NCI-H2171 (cell line): Measurements from ENCODE around the gene CMYA5.
"Not testable (repeated sequence)": the region's sequence is repeated elsewhere in the genome, so short reads cannot be mapped to it uniquely, and the experiment has no call there.

Source experiments
- DNase-seq: peaks from one replicate; lab custom pipeline; 2025; lab: John Stamatoyannopoulos, UW

Gene CMYA5

GRCh38 chr5:79702606-79703380, 13.2 kb downstream of the CMYA5 start:
- DNase-seq: no peak

DNA sequence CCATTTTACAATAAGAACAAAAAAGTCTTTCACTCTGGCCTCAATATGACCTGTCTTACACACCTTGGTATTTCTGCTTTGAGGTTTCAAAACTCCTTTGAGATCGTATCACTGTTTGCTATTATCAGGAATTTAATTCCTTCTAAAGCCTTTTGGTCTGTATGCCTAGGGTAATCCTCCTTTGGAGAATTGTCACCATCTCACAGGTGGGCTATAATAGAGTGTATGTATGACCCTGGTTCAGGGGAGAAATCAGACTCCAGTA, 13.7 kb downstream of the CMYA5 start:
- no peak for DNase-seq

GRCh38 chr5:79704553-79704952, 14.9 kb downstream of the CMYA5 start:
- no peak for DNase-seq

DNA sequence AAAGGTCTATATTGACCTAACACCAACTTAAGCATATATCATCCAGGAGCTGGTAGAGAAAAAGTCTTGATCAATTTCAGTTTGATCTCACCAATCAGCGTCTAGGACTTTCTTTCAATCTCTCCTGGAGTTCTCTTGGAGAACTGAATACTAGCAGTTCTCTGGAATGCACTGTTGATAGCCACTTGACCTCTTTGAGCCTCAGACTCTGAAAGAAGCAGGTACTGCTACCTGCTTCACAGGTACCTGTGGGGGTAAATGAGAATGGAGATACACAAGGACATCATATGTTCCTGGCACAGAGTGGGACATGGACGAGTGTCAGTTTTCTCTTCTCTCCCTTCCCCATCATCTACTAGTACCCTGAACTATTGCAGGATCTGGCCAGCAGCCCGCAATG, 16.0 kb downstream of the CMYA5 start:
- DNase-seq: no peak

DNA sequence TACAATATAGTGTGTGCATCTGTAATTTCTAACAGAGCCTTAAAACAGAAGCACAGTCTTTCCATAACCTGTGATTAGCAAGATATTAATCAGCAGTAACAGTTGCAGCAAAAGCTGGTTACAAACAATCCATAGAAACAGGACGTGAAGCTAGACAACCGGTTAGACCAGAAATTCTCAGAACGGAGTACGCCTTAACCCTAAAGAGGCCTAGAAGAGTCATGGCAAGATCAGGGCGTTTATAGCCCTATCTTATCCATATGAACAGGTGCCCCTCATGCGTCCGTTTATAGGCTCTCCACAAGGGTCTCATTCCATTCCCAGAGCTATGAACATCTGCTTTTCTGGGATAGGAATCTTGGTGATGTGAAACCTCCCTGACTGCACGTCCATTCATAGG, 16.7 kb downstream of the CMYA5 start:
- not testable (repeated sequence) for DNase-seq

- DNase-seq: no peak
These were observed 17.9 kb downstream of the CMYA5 start for GRCh38 chr5:79707535-79707934.

DNA sequence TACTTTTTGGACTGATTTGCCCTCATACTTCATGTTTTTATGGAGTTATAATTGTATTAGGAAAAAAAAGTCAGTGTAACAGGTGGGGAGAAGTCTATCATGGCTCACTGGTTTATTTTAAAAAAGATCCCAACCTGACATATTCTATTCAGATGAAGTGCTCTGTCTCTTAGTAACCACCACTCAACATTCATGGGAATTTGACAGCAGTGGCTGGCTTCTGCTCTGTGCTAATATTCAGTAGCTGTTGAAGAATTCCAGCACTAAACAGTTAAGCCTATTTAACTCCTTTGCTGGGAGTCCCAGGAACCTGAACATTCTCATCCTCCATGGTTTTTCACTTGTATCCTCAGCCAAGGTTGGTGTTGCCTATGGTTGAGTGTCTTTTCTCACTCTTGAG, 23.1 kb downstream of the CMYA5 start:
- no peak for DNase-seq

- DNase-seq: no peak
These were observed 24.1 kb downstream of the CMYA5 start for GRCh38 chr5:79713727-79714126.

GRCh38 chr5:79716839-79717238, 27.2 kb downstream of the CMYA5 start:
- no peak for DNase-seq

GRCh38 chr5:79720096-79720495, 30.5 kb downstream of the CMYA5 start:
- no peak for DNase-seq

DNA sequence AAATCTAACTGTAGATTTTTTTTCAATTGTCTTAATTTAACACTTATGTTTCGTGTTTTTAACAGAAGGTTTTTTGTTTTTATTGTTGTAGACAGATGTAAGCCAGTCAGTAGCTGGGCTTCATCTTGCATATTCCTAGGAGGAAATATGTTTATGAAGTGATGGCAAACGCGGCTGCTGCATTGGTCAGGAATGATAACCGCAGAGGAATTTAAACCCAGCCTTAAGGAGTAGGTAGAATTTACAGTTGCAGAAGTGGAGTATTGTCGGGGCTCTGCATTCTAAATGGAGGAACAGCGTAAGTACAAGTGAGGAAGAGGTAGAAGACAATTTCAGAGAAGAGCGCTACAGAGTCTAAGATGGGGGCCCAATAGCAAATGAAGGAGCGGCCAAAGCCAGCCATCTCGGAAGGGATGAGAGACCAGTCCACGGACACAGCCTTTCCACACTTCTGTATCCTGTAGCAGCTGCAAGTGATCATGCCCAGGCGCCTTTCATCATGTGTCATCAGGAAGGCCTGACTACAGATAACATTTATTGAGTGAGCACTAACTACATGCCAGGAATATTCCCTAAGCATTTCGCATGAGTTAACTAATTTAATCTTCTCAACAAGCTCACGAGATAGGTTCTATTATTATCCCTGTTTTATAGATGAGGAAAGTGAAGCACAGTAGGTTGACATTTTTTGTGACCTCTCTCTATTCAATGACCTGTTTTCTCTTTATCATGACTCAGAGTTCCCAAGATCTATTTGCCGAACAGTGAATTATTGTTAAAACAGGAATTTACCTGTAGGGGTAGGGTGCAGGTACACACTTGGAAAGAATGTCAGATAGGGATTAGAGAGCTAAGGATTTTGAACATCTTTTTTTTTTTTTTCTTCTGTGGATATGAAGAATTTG, 38.1 kb downstream of the CMYA5 start:
- DNase-seq: no peak

DNA sequence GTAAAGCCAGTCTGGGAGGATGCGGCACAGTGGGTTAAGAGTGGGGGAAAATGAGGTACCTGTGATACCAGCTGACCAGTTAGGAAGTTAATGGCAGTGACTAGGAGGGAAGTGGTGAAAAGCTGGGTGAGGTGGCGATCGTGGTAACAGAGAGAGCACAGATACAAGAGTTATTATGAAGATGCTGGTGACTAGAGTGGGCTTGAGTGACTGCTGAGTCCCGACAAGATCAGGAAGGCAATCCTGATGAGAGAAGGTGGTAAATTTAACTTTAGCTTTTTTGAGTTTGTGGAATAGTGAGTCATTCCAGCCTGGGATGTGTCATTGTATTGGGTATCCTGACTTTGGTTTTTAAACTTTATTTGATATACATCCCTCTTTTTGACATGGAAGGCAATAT, 38.8 kb downstream of the CMYA5 start:
- no peak for DNase-seq

- DNase-seq: no peak
These were observed 40.0 kb downstream of the CMYA5 start for GRCh38 chr5:79729679-79730078.

DNA sequence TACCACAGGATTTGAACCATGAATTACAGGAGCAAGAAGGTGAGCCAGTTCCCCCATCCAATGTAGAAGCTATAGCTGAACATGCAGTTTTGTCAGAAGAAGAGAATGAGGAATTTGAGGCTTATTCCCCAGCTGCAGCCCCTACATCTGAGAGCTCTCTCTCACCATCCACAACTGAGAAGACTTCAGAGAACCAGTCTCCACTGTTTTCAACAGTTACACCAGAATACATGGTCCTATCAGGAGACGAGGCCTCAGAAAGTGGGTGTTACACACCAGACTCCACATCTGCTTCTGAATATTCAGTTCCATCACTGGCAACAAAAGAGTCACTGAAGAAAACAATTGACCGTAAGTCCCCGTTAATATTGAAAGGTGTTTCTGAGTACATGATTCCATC, 40.9 kb downstream of the CMYA5 start:
- DNase-seq: no peak

DNA sequence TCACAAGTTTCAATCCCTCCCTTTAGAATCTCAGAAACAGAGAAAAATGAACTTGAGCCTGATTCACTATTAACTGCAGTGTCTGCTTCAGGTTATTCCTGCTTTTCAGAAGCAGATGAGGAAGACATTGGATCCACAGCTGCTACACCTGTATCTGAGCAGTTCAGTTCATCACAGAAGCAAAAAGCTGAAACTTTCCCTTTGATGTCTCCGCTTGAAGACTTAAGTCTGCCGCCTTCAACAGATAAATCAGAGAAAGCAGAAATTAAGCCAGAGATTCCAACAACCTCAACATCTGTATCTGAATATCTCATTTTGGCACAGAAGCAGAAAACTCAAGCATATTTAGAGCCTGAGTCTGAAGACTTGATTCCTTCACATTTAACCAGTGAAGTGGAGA, 42.1 kb downstream of the CMYA5 start:
- DNase-seq: no peak

DNA sequence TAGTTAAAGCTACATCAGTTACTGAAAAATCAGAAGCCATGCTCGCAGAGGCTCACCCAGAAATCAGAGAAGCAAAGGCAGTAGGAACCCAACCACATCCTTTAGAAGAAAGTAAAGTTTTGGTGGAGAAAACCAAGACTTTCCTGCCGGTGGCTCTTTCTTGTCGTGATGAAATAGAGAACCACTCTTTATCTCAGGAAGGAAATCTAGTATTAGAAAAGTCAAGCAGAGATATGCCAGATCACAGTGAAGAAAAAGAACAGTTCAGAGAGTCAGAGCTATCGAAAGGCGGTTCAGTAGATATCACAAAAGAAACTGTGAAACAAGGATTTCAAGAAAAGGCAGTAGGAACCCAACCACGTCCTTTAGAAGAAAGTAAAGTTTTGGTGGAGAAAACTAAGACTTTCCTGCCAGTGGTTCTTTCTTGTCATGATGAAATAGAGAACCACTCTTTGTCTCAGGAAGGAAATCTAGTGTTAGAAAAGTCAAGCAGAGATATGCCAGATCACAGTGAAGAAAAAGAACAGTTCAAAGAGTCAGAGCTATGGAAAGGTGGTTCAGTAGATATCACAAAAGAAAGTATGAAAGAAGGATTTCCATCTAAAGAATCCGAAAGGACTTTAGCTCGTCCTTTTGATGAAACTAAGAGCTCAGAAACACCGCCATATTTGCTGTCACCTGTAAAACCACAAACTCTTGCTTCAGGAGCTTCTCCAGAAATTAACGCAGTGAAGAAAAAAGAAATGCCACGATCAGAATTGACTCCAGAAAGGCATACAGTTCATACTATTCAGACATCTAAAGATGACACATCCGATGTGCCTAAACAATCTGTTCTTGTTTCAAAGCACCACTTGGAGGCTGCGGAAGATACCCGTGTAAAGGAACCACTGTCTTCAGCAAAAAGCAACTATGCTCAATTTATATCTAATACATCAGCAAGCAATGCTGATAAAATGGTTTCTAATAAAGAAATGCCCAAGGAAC, 47.2 kb downstream of the CMYA5 start:
- no peak for DNase-seq

DNA sequence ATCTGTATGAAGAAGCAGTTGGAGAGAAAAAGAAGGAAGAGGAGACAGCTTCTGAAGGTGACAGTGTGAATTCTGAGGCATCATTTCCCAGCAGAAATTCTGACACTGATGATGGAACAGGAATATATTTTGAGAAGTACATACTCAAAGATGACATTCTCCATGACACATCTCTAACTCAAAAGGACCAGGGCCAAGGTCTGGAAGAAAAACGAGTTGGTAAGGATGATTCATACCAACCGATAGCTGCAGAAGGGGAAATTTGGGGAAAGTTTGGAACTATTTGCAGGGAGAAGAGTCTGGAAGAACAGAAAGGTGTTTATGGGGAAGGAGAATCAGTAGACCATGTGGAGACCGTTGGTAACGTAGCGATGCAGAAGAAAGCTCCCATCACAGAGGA, 48.7 kb downstream of the CMYA5 start:
- no peak for DNase-seq

- DNase-seq: no peak
These were observed 53.0 kb downstream of the CMYA5 start for GRCh38 chr5:79742549-79743136.

GRCh38 chr5:79743846-79744605, 54.4 kb downstream of the CMYA5 start:
- no peak for DNase-seq

DNA sequence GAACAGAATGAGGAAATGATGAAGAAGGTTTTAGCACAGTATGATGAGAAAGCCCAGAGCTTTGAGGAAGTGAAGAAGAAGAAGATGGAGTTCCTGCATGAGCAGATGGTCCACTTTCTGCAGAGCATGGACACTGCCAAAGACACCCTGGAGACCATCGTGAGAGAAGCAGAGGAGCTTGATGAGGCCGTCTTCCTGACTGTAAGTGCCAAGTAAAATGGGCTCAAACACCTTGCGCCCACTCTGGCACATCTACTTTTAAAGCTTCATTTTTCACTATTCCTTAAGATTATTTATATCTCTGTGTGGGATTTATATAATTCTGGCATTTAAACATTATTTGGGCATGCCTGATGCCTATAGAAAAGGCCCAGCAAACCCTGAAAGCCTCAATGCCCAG, 55.6 kb downstream of the CMYA5 start:
- DNase-seq: no peak
